B cell (primary cell): ENCODE results near the gene ARHGEF7. TPM values are rescaled to one million over a fixed set of nuclear protein-coding genes. Genes with fewer than 3 reads are reported as not detected.

Source experiments
- ATAC-seq: fragments of 200-7000 bp; cut with Tn5 transposase; one replicate; pipeline ENCODE4 v1.10.0; 2021; ENCODE audit warnings: low read depth, mild to moderate bottlenecking, moderate number of reproducible peaks, moderate library complexity
- CTCF ChIA-PET: fragments of 350-600 bp; sonication (Branson Sonifier 250); formaldehyde crosslinking; loops from one replicate; lab custom pipeline; 2021; ENCODE audit warnings: antibody characterized with exemption, inconsistent platforms; lab: Charles Lee
- POLR2A ChIA-PET: fragments of 350-600 bp; sonication (Branson Sonifier 250); formaldehyde crosslinking; loops from one replicate; lab custom pipeline; 2021; ENCODE audit warnings: antibody characterized with exemption; lab: Charles Lee
- DNase-seq: peaks from one replicate; pipeline ENCODE4 v3.0.0; 2013
- H2AFZ ChIP-seq: 2 replicates; pipeline ENCODE4 v1.6.1; 2012; ENCODE audit warnings: mild to moderate bottlenecking, low read depth, low read length; ENCODE audit not compliant: insufficient read depth, poor library complexity, severe bottlenecking
- H3K27ac ChIP-seq, 2 donors: 1 replicate in 1 of 2; 2 replicates in 1 of 2; pipeline ENCODE4 v1.5.1; 2012 to 2013; ENCODE audit warnings: low read length in 2 of 2, mild to moderate bottlenecking in 2 of 2, moderate library complexity in 1 of 2
- H3K27me3 ChIP-seq, 4 experiments: fragments of 200-600 bp in 1 of 4; sonication (generic) in 1 of 4; replicated peaks in 1 of 4; 1 replicate in 2 of 4; 2 replicates in 2 of 4; pipeline versions ENCODE4 v1.6.1 to v1.7.0; 2013 to 2016; ENCODE audit warnings: low read length in 3 of 4, mild to moderate bottlenecking in 2 of 4, mixed read lengths in 1 of 4, moderate library complexity in 1 of 4; ENCODE audit not compliant: insufficient read depth in 4 of 4, control insufficient read depth in 3 of 4; ENCODE audit errors: control extremely low read depth in 1 of 4
- H3K36me3 ChIP-seq, 2 experiments: replicated peaks in 1 of 2; 1 replicate in 1 of 2; 2 replicates in 1 of 2; pipeline versions ENCODE4 v1.6.1 to v1.7.1; 2013; ENCODE audit warnings: low read length in 1 of 2; ENCODE audit not compliant: insufficient read depth in 2 of 2, control insufficient read depth in 1 of 2; ENCODE audit errors: control extremely low read depth in 1 of 2, extremely low read depth in 1 of 2
- H3K4me1 ChIP-seq, 2 donors: fragments of 200-600 bp in 1 of 2; sonication (generic) in 1 of 2; 1 replicate in 1 of 2; 2 replicates in 1 of 2; pipeline versions ENCODE4 v1.5.1 to v1.6.1; 2013 to 2017; ENCODE audit warnings: low read length in 2 of 2; ENCODE audit not compliant: control insufficient read depth in 2 of 2, insufficient read depth in 2 of 2
- H3K4me2 ChIP-seq: replicated peaks from 2 replicates; pipeline ENCODE3; 2012; ENCODE audit warnings: mild to moderate bottlenecking, low read depth, low read length; ENCODE audit not compliant: poor library complexity, severe bottlenecking
- H3K4me3 ChIP-seq, 5 experiments: fragments of 200-600 bp in 1 of 5; sonication (generic) in 1 of 5; 1 replicate in 3 of 5; 2 replicates in 2 of 5; pipeline versions ENCODE4 v1.5.1 to v1.7.0; 2011 to 2016; ENCODE audit warnings: low read length in 4 of 5, mild to moderate bottlenecking in 4 of 5, low read depth in 2 of 5, control low read depth in 1 of 5, moderate library complexity in 1 of 5; ENCODE audit not compliant: insufficient read depth in 1 of 5; ENCODE audit errors: control extremely low read depth in 1 of 5, extremely low read depth in 1 of 5
- H3K79me2 ChIP-seq: fragments of 200-600 bp; sonication (generic); one replicate; pipeline ENCODE4 v1.6.0; 2016; ENCODE audit warnings: low read length; ENCODE audit not compliant: control insufficient read depth, insufficient read depth
- H3K9ac ChIP-seq: fragments of 200-600 bp; sonication (generic); 2 replicates; pipeline ENCODE4 v1.6.1; 2017; ENCODE audit warnings: mild to moderate bottlenecking, low read length, moderate library complexity
- H3K9me3 ChIP-seq, 3 donors: one replicate each; pipeline versions ENCODE4 v1.6.1 to v1.7.1; 2013; ENCODE audit warnings: low read length in 2 of 3; ENCODE audit not compliant: control insufficient read depth in 2 of 3, insufficient read depth in 1 of 3; ENCODE audit errors: control extremely low read depth in 1 of 3
- H4K20me1 ChIP-seq: 2 replicates; pipeline ENCODE4 v1.6.0; 2012; ENCODE audit warnings: mild to moderate bottlenecking, low read length; ENCODE audit not compliant: insufficient read depth, control insufficient read depth, poor library complexity, severe bottlenecking
- H3K27ac Mint-ChIP-seq: one replicate; pipeline ENCODE4 v1.8.0; 2021; ENCODE audit warnings: mixed read lengths
- H3K27me3 Mint-ChIP-seq: one replicate; pipeline ENCODE4 v1.8.0; 2021; ENCODE audit warnings: mixed read lengths
- H3K4me1 Mint-ChIP-seq: one replicate; pipeline ENCODE4 v1.8.0; 2021; ENCODE audit warnings: mixed read lengths
- H3K4me3 Mint-ChIP-seq: one replicate; pipeline ENCODE4 v1.8.0; 2021; ENCODE audit warnings: mixed read lengths
- H3K9me3 Mint-ChIP-seq: one replicate; pipeline ENCODE4 v1.8.0; 2022; ENCODE audit warnings: mixed read lengths; ENCODE audit not compliant: insufficient read depth
- CTCF ChIP-seq: fragments of 200-600 bp; IDR thresholded peaks from one replicate; pipeline ENCODE4 v1.8.0; 2022; ENCODE audit warnings: antibody characterized with exemption, mild to moderate bottlenecking
- EZH2 ChIP-seq: IDR thresholded peaks from 2 replicates; pipeline ENCODE4 v1.6.1; 2012; ENCODE audit warnings: borderline replicate concordance, low read depth, mild to moderate bottlenecking, moderate library complexity, low read length; ENCODE audit not compliant: insufficient read depth, poor library complexity, severe bottlenecking
- WGBS: methylation state at CpG from one replicate; pipeline ENCODE4 v1.1.5; 2013; ENCODE audit warnings: missing lambda C conversion rate; ENCODE audit not compliant: insufficient coverage; 5-methylcytosine and 5-hydroxymethylcytosine counted together
- intact Hi-C: fragments of 100-400 bp; cut with micrococcal nuclease; formaldehyde crosslinking; loops from one replicate; pipeline ENCODE4 v1.10.0; 2022
- polyA plus RNA-seq: library from polyadenylated mRNA; depleted of rRNA; stranded (reverse); fragments of >200 nt; gene quantifications from 2 replicates; pipeline ENCODE4 v1.2.3, GENCODE V29; 2012
- total RNA-seq, 2 donors: library from RNA; stranded (reverse); fragments of 120-200 nt in 1 of 2; gene quantifications; 1 replicate in 1 of 2; 2 replicates in 1 of 2; pipeline versions ENCODE4 v1.2.3 to v1.2.4, GENCODE V29; 2013 to 2022

ARHGEF7 gene
- total and polyA plus RNA-seq, 2 donors (not counting 1 experiment from before 2014, with no cell fraction given) = 62.3 to 125 TPM

GRCh38 chr13:111251646-111252445, 136.7 kb downstream of the ARHGEF7 start:
- TF ChIP-seq CTCF = no peak
- no peak for TF ChIP-seq EZH2
- Histone ChIP-seq H3K4me1 (peaks cover 3 to 12% of the 10 kb centered on the region in 2 donors), H3K79me2 (peaks cover 63% of the 10 kb centered on the region), H3K4me3 (no peak overlapping the region), H3K9me3 (peaks cover 0 to 4% (median 0%) of the 10 kb centered on the region in 3 donors), H3K4me2 (no peak overlapping the region), H3K9ac (no peak overlapping the region), H3K27ac (peak overlapping the region in 1 of 2 donors; percentile 44), H3K27me3 (no peaks in the 10 kb centered on the region), H4K20me1 (peaks cover 54% of the 10 kb centered on the region), H2AFZ (no peak overlapping the region), H3K36me3 (peaks cover 3 to 82% of the 10 kb centered on the region in 2 experiments)
- Mint-ChIP-seq H3K4me3 (no peak overlapping the region), H3K4me1 (peaks cover 15% of the 10 kb centered on the region), H3K9me3 (no peaks in the 10 kb centered on the region), H3K27ac (peak overlapping the region; percentile 5), H3K27me3 (no peaks in the 10 kb centered on the region)
- no peak for DNase-seq
- ATAC-seq = no peak
- ChIA-PET POLR2A (no interaction called here), CTCF (interaction anchor here (0.7 to 1.5 kb wide), 2 partner anchors 28 to 184 kb away, joined by 4 read pairs; no protein-coding TSS in a partner anchor)
- intact Hi-C loops = no loop called here
- 92% methylated on average over 3 of the region's 4 CpGs for WGBS
